Measurements from ENCODE around the gene PHOX2B.

DNA sequence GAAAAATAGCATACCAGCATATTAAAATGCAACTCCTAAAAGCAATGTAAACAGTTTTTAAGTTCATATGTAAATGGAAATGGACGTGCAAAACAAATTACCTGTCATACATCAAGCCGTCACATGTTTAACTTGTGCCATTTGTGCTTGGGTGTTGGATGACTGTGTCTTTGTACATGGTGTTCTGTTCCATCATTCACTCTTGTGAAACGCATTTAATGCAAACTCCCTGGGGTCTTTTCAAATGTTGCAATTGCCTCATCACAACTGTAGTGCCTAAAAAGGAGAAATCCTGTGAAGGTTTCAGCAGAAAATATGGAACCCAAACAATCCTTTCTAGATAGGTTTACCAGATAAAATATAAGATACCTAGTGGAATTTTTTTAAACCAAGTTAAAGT is 52.4 kb downstream of the PHOX2B start:
- TF ChIP-seq, protein P1, sequence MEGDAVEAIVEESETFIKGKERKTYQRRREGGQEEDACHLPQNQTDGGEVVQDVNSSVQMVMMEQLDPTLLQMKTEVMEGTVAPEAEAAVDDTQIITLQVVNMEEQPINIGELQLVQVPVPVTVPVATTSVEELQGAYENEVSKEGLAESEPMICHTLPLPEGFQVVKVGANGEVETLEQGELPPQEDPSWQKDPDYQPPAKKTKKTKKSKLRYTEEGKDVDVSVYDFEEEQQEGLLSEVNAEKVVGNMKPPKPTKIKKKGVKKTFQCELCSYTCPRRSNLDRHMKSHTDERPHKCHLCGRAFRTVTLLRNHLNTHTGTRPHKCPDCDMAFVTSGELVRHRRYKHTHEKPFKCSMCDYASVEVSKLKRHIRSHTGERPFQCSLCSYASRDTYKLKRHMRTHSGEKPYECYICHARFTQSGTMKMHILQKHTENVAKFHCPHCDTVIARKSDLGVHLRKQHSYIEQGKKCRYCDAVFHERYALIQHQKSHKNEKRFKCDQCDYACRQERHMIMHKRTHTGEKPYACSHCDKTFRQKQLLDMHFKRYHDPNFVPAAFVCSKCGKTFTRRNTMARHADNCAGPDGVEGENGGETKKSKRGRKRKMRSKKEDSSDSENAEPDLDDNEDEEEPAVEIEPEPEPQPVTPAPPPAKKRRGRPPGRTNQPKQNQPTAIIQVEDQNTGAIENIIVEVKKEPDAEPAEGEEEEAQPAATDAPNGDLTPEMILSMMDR (conservative IDR thresholded peaks at IDR 0.05; ENCODE audit: low read depth, low read length): no peak
- TF ChIP-seq SMC3 (IDR thresholded peaks at IDR 0.05; ENCODE audit: low read depth, low read length) (no peak), POLR2A (IDR thresholded peaks at IDR 0.05; ENCODE audit: low read depth, low read length) (no peak), RAD21 (IDR thresholded peaks at IDR 0.05; ENCODE audit: low read length) (no peak), MAZ (IDR thresholded peaks at IDR 0.05; ENCODE audit: borderline replicate concordance, low read depth, low read length) (no peak)
- TF ChIP-seq, protein P2, sequence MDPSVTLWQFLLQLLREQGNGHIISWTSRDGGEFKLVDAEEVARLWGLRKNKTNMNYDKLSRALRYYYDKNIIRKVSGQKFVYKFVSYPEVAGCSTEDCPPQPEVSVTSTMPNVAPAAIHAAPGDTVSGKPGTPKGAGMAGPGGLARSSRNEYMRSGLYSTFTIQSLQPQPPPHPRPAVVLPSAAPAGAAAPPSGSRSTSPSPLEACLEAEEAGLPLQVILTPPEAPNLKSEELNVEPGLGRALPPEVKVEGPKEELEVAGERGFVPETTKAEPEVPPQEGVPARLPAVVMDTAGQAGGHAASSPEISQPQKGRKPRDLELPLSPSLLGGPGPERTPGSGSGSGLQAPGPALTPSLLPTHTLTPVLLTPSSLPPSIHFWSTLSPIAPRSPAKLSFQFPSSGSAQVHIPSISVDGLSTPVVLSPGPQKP (IDR thresholded peaks at IDR 0.05; ENCODE audit: borderline replicate concordance, low read depth, low read length): no peak

All from IMR-90 (cell line).